HG02759 (cell line): Measurements from ENCODE around the gene ADPRHL1.

ENCODE experiments used
- ATAC-seq: cut with Tn5 transposase; IDR thresholded peaks from one replicate; pipeline ENCODE4 v1.9.1; 2021; ENCODE audit warnings: mild to moderate bottlenecking, moderate library complexity; ENCODE audit not compliant: unreplicated experiment

ADPRHL1 gene

DNA sequence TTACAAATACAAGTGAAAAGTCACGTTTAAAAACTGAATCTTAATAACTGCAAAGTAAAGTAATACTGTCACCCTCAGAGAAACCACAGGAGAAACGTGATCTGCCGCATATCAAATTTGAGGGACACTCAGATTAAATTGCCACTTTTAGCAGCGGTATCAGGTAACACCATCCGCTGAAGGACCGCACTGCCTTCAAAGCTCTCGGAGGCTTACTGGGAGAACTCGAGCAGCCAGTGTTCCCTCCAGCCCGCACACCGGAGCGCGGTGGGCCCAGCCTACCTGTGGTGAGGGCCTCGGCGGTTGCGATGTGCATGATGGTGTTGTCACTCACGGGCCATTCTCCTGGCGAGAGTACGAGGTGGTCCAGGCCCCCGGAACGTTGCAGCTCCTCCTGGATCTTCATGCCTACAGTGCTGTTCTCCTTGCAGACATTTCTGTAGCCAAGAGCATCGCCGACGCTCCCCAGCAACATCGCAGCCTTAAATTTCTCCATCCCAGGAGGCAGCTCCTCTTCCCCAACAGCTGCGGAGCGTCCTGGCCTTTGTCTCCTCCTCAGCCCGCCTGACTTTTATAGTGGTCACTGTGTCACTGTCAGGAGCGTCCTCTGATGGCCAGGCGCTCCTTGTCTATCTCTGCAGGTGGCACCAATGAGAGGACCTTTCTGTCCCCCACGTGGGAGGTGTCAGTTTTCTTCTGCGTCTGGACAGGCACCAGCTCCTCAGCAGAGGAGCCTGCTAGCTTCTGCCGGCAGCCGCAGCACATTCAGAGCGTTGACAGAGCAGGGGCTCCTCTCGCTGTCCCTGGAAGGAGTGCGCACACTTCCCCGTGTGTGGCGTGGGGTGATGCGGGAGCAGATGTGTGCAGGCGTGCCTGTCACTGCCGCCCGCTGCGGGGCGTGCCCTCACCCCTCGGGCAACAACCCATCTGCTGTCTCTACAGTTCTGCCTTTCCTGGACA is at the start of gene ADPRHL1:
TSS of gene ADPRHL1 (minus strand) at position 547 of the 960 bp plus-strand sequence. CDS start at position 496, 51 bp downstream.
- no peak for ATAC-seq

DNA sequence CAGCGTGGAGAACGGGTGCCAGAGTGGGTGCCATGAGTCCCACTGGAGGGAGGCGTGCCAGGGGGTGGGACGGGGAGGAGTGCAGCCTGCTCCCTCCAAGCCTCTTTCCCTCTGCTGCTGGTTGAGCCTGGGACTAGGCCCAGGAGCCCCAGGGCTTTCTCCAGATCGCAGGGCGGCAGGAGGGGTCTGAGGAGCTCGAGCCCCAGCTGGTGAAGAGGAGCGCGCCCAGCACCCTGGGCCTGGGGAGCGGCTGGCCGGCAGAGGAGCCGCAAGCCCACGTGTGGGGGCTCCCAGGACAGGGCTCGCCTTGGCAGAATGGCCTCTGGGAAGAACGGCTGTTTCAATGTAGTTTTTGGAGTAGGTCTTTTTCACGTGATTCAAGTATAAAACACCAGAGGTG is 49.4 kb upstream of the ADPRHL1 start:
- no peak for ATAC-seq

- no peak for ATAC-seq
Measured at GRCh38 chr13:113500530-113501265, 47.4 kb upstream of the ADPRHL1 start.

DNA sequence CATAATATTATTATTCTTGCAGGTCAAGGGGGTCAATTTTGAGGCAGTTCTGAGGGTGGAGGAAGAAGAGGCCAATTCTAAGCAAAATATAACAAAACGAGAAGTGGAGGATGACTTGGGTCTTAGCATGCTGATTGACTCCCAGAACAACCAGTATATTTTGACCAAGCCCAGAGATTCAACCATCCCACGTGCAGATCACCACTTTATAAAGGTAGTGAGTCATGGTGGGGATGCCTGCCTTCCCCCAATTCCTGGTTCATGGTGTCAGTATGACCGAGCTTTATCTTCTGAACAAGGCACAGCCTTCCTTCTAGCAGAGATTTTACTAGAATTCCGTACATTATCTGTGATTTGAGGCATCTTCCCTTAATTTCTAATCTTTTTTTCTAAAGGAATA is 46.6 kb upstream of the ADPRHL1 start:
- ATAC-seq = no peak

DNA sequence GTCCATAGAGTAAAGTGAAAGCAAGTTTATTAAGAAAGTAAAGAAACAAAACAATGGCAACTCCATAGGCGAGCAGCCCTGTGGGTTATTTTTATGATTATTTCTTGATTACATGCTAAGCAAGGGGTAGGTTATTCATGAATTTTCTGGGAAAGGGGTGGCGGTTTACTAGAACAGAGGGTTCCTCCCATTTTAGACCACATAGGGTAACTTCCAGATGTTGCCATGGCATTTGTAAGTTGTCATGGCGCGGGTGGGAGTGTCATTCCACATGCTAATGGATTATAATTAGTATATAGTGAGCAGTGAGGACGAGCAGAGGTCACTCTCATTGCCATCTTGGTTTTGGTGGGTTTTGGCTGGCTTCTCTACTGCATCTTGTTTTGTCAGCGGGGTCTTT is 45.6 kb upstream of the ADPRHL1 start:
- no peak for ATAC-seq

DNA sequence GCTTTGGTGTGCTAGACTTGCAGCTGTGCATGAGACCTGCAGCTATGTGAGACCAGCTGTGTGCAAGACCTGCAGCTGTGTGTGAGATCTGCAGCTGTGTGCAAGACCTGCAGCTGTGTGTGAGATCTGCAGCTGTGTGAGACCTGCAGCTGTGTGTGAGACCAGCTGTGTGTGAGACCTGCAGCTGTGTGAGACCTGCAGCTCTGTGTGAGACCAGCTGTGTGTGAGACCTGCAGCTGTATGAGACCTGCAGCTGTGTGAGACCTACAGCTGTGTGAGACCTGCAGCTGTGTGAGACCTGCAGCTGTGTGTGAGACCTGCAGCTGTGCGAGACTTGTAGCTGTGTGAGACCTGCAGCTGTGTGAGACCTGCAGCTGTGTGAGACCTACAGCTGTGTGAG is 43.9 kb upstream of the ADPRHL1 start:
- ATAC-seq = no peak

DNA sequence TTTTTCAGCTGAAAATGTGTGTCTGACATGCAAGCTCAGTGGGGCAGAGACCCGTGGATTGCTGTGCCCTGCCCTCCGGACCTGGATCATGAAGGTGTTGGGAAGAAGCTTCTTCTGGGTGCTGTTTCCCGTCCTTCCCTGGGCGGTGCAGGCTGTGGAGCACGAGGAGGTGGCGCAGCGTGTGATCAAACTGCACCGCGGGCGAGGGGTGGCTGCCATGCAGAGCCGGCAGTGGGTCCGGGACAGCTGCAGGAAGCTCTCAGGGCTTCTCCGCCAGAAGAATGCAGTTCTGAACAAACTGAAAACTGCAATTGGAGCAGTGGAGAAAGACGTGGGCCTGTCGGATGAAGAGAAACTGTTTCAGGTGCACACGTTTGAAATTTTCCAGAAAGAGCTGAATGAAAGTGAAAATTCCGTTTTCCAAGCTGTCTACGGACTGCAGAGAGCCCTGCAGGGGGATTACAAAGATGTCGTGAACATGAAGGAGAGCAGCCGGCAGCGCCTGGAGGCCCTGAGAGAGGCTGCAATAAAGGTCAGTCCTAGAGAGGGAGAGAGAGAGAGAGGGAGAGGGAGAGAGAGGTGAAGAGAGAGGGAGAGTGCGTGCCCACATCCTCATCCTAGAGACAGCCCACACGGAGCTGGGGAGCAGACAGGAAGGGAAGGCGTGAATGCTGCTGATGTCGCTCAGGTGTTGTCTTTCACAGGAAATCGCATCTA is 42.4 kb upstream of the ADPRHL1 start:
- ATAC-seq = no peak

DNA sequence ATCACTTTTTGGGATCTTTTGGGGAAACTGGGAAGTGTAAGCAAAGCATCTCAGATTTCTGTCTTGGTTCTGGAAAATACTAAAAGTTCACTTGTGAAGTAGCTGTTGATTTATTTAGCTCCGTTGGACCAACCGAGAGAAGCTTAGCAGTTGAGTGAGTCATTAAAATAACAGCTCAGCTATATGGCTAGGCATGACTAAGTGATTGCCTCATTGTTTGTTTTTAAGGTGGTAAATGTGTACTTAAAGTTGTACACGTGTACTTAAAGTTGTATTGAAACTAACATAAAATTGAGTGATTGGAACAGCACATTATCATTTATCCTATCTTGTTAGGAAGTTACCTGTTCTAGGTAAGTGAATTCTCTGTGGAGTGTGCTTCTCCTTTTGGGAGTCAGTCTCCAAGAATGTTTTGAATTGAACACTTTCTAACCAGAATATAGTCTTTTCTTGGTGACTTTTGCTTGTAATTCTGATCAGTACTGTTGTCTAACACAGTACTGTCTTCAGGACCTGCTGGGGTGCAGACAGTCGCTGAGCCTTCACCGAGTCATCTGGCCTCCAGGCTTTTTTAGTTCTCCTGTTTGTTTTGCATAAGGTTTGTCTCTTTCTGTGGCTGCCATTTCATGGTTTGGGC is 40.1 kb upstream of the ADPRHL1 start:
- no peak for ATAC-seq

- no peak for ATAC-seq
Measured at GRCh38 chr13:113491982-113492381, 38.7 kb upstream of the ADPRHL1 start.

- no peak for ATAC-seq
Measured at GRCh38 chr13:113491418-113491883, 38.2 kb upstream of the ADPRHL1 start.

GRCh38 chr13:113490496-113491417 is 37.5 kb upstream of the ADPRHL1 start, which contains the start of gene DCUN1D2:
DCUN1D2 (minus strand) TSS chr13:113490711; CDS start chr13:113490669, 42 bp downstream.
- peak; percentile 86 for ATAC-seq

DNA sequence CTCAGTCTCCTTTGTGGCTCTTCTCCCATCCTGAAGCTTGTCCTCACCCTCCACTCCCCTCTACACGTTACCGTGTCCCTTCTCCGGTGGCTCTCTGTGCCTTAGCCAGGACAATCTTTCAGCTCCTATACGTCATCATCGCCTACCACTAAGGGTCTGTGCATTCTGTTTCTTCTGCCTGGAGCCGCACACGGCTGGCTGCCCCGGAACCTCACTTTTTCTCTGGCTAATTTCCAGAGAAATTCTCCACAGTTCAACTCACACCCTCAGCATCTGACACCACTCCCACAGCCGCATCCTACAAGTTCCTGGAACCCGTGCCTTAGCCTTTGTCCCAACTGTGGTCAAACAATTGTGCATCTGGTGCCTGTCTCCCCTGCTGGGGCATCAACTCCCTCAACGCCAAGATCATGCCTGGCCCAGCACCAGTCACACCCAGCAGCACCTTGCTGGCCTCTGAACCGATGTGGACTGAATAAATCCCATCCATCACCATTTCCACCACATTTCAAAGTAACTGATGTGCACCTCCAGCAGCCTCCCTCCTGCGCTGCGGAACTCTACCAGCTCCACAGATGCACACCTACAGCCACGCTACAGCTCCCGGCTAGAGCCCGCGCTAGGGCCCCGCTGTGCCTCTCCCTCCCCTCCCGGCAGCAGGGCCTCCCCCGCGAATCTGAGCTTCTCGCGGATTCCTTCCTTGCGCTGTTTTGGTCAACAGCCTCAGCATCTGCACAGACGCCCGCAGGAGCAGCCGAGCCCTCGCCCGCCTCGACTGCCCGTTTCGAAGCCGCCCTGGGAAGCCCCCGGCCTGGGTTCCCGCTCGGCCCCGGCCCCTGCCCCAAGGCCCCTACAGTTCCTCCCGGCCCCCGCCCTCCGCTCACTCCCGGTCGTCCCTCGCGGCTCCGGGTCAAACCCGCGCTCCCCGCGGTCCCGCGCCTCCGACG is 36.5 kb upstream of the ADPRHL1 start:
- peak; percentile 23 for ATAC-seq

GRCh38 chr13:113489171-113489548 is 35.9 kb upstream of the ADPRHL1 start:
- no peak for ATAC-seq

GRCh38 chr13:113488283-113488682 is 35.0 kb upstream of the ADPRHL1 start:
- no peak for ATAC-seq

GRCh38 chr13:113486698-113487097 is 33.4 kb upstream of the ADPRHL1 start:
- ATAC-seq = no peak

DNA sequence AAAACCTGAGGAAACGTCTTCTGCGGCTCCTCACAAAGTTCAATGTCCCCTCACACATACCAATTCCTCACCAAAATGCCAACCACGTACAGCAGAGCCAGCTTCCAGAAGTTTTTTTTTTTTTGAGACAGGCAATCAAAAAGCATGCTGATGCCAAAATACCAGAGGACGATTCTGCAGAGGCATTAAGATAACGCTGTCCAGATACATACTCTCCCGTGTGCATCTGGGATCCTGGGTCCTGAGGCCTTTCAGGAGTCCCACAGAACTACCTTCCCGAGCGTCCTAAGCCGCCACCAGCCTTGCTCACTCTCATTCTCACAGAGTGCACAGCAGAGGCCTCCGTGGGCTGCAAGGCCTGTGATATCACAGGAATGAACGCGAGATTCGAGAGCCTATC is 32.3 kb upstream of the ADPRHL1 start:
- ATAC-seq = no peak

DNA sequence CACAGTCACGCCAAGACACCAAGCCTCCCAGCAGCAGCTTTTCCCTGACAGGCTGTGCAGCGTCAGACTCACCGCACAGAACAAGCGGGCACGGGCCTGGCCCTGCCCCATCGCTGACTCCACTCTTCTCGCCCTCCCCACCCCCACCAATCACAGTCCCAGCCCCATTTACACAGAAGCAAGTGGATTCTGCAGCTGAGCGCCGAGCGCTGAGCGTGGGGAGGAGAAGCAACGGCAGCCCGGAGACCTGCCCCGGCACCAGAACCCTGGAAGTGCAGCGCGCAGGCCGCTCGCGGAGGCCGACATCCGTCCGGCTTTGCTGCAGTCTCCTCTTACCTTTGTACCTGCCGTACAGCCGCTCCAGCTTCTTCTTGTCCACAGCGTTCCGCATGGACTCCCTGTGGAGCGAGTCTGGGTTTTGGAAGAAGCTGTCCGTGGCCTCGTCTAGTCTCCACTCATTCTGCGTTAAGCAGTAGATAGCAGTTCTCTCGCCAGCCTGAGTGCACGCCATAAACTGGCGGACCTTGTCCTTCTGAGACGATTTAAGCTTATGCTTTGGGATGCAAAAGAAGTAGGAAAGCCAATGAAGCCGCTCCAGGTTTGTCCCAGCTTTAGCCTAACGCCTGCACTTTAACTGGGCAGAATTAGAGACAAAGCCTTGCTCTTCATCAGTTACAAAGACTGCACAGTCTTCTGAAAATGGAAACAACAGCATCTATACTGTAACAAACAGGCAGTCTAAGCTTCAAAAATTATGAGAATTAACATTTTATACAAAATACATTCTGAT is 30.4 kb upstream of the ADPRHL1 start:
- ATAC-seq = no peak

DNA sequence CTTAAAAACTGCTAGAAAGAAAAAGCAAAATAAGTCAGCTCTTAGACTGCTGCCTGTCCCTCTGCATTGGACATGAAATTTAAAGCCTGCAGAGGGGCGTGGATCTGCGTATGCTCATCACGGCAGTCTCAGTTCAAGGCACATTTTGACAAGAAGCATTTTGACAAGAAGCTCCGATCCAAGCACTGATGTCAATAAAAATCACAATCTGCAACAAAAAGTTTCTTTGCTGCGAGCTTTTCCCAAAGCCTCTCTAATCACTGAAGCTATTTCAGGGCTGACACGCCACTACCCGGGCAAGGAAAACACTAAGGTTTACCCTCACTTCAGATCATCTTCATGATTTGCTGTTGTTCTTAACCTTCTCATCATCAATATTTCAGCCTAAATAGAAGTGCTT is 29.8 kb upstream of the ADPRHL1 start:
- no peak for ATAC-seq
